Mesodermal cell (in vitro differentiated cells): ENCODE data around the gene GPT2. TPM values are rescaled to one million over a fixed set of nuclear protein-coding genes. Genes with fewer than 3 reads are reported as not detected.

Source experiments
- H3K27ac ChIP-seq: 2 replicates; pipeline ENCODE4 v1.7.0; 2013; ENCODE audit warnings: mild to moderate bottlenecking, low read depth, low read length, moderate library complexity; ENCODE audit not compliant: severe bottlenecking
- H3K36me3 ChIP-seq: 2 replicates; pipeline ENCODE4 v1.7.1; 2013; ENCODE audit warnings: mild to moderate bottlenecking, low read length, moderate library complexity; ENCODE audit not compliant: control insufficient read depth, insufficient read depth
- H3K4me1 ChIP-seq: one replicate; pipeline ENCODE4 v1.7.1; 2013; ENCODE audit warnings: mild to moderate bottlenecking, low read length; ENCODE audit not compliant: insufficient read depth, control insufficient read depth, poor library complexity, severe bottlenecking
- H3K4me3 ChIP-seq: 2 replicates; pipeline ENCODE4 v1.7.0; 2013; ENCODE audit warnings: low read length, control low read depth, mild to moderate bottlenecking; ENCODE audit not compliant: insufficient read depth, poor library complexity, severe bottlenecking; ENCODE audit errors: extremely low read depth
- H3K9me3 ChIP-seq: 2 replicates; pipeline ENCODE4 v1.7.1; 2013; ENCODE audit warnings: mild to moderate bottlenecking, low read length, moderate library complexity; ENCODE audit not compliant: control insufficient read depth
- WGBS, 2 experiments: methylation state at CpG; one replicate each; pipeline ENCODE4 v1.1.5; 2013; ENCODE audit warnings: missing lambda C conversion rate in 2 of 2; ENCODE audit not compliant: insufficient coverage in 2 of 2; 5-methylcytosine and 5-hydroxymethylcytosine counted together
- polyA plus RNA-seq, 2 experiments: library from polyadenylated mRNA; stranded (reverse); fragments of 50-300 nt; gene quantifications; one replicate each; pipeline ENCODE4 v1.2.3, GENCODE V29; 2013

GPT2 gene, protein sequence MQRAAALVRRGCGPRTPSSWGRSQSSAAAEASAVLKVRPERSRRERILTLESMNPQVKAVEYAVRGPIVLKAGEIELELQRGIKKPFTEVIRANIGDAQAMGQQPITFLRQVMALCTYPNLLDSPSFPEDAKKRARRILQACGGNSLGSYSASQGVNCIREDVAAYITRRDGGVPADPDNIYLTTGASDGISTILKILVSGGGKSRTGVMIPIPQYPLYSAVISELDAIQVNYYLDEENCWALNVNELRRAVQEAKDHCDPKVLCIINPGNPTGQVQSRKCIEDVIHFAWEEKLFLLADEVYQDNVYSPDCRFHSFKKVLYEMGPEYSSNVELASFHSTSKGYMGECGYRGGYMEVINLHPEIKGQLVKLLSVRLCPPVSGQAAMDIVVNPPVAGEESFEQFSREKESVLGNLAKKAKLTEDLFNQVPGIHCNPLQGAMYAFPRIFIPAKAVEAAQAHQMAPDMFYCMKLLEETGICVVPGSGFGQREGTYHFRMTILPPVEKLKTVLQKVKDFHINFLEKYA
- polyA plus RNA-seq (2013, experiment 1 of 2) = 20.4 TPM
- polyA plus RNA-seq (2013, experiment 2 of 2) = 19.3 TPM

DNA sequence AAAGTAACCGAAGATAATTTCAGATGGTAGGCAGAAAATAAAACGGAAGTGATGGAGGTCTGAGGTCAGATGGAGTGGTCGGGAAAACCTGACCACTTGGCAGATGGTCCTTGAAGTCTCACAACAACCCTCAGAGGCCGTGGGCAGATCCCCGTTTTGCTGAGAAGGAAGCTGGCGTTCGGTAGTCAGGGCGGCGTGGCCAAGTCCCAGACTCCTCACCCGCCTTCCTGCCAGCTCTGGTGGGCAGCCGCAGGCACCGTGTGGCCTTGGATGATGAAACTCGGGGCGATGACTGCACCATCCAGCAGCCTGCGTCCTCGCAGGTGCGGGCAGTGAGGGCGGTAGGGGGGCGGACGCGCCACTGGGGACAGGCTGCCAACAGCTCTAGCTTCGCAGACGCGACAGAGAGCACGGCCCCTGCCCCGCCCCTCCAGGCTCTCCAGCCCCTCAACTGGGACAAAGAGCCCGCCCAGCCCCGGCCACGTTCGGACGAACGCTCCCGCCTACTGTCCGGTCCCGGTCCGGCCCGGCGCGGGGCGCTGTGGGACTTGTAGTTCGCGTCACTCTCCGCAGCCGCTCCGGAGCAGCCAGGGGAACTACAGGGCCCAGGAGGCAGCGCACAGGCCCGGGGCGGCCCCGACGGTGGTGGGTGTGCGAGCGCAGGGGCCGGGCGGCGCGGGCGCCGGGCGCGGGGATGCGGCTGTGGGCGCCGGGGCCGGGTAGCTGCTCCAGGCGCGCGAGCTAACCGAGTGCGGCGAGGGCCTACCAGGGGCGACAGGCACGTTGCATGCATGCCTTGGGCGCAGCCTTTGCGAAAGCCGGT, at the start of gene GPT2:
GPT2 (plus strand) TSS at position 673 of the 823 bp plus-strand sequence. CDS start 354 bp downstream, outside the sequence.
- Histone ChIP-seq H3K9me3 (no peaks in the 10 kb centered on the region), H3K36me3 (peaks cover 24% of the 10 kb centered on the region), H3K4me1 (peaks cover 27% of the 10 kb centered on the region), H3K4me3 (peak within 1 kb of the TSS; percentile 75), H3K27ac (peak within 1 kb of the TSS; percentile 83)
- WGBS, 2 experiments = 1 to 2% methylated on average over 46 to 63 of the region's 75 CpGs

DNA sequence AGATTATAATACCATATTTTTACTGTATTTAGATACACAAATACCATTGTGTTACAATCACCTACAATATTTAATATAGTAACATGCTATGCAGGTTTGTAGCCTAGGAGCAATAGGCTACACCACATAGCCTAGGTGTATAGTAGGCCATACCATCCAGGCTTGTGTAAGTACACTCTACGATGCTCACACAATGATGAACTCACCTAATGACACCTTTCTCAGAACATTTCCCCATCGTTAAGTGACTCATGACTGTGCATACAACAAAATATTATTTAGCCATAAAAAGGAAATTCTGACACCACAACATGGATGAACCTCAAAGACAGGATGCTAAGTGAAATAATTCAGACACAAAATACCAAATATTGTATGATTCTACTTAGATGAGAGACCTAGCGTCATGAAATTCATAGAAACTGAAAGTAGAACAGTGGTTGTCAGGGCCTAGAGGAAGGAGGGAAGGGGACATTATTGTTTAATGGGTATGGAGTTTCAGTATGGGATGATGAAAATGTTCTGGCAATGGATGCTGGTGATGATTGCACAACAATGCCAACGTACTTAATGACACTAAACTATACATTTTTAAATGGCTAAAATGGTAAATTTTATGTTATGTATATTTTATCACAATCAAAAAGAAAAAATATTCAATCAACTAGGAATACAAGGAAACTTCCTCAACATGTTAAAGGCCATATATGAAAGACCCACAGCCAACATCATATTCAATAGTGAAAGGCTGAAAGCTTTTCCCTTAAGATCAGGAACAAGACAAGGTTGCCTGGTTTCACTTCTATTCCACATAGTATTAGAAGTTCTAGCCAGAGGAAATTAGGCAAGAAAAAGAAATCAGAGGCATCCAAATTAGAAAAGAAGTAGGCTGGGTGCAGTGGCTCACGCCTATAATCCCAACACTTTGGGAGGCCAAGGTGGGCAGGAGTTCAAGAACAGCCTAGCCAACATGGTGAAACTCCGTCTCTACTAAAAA, 47.3 kb upstream of the GPT2 start:
- no peaks in the 10 kb centered on the region for H3K4me1 ChIP-seq
- WGBS, 2 experiments = 95 to 97% methylated on average over 3 to 4 of the region's 6 CpGs
- H3K27ac ChIP-seq = no peak overlapping the region

DNA sequence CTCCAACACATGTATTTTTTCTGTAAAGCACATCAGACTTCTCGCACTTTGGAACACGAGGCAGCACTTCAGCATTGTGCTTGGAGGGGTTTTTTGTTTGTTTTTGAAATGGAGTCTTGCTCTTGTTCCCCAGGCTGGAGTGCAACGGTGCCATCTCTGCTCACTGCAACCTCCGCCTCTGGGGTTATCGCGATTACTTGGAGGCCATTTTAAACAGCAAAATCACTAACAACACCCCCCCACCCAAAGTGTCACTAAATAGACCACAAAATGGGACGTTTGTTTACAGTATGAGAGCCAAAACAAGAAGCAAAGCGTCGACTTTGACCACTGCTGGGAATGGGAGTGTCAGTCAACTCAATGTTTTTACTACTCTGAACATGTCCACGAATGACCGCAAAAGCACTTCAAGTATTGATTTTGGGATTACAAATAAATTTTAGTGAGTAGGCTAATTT, 44.1 kb upstream of the GPT2 start:
- Histone ChIP-seq H3K36me3 (no peaks in the 10 kb centered on the region), H3K27ac (no peak overlapping the region), H3K4me1 (no peaks in the 10 kb centered on the region), H3K4me3 (no peak overlapping the region), H3K9me3 (peaks cover 9% of the 10 kb centered on the region)
- 77 to 80% methylated on average over 3 to 4 of the region's 11 CpGs for WGBS, 2 experiments

More for the DNA sequence above, 47.3 kb upstream of the GPT2 start:
- no peak overlapping the region for H3K4me3 ChIP-seq
- H3K36me3 ChIP-seq = no peaks in the 10 kb centered on the region
- peaks cover 1% of the 10 kb centered on the region for H3K9me3 ChIP-seq

DNA sequence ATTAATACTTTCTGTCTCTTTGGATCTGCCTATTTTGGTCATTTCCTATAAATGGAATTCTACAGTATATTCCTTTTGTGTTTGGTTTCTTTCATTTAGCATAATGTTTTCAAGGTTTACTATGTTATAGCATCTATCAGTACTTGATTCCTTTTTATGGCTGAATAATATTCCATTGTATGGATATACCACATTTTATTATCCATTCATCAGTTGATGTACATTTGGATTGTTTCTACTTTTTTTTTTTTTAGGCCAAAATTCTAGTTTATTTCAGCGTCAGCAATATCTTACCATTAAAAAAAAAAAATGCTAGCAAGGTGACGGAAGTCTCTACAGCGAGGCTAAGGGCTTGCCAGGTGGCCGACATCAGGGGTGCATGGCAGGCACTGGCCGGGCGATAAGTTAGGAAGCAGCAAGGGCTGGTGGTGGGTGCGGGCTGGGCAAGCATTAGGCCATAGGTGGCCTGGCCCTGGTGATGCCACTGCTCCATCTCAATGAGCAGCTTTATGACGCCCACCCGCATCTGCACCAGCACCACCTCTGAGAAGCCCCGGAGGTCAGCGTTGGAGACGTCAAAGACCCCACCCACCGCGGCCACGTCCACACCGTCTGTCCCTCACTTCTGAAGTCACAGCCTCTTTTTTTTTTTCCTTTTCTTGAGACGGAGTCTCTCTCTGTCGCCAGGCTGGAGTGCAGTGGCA, 41.8 kb upstream of the GPT2 start:
- H3K4me1 ChIP-seq = no peaks in the 10 kb centered on the region
- no peaks in the 10 kb centered on the region for H3K36me3 ChIP-seq
- H3K4me3 ChIP-seq = no peak overlapping the region
- H3K9me3 ChIP-seq = peaks cover 9% of the 10 kb centered on the region
- 95 to 96% methylated on average over 13 to 17 of the region's 18 CpGs for WGBS, 2 experiments
- no peak overlapping the region for H3K27ac ChIP-seq

DNA sequence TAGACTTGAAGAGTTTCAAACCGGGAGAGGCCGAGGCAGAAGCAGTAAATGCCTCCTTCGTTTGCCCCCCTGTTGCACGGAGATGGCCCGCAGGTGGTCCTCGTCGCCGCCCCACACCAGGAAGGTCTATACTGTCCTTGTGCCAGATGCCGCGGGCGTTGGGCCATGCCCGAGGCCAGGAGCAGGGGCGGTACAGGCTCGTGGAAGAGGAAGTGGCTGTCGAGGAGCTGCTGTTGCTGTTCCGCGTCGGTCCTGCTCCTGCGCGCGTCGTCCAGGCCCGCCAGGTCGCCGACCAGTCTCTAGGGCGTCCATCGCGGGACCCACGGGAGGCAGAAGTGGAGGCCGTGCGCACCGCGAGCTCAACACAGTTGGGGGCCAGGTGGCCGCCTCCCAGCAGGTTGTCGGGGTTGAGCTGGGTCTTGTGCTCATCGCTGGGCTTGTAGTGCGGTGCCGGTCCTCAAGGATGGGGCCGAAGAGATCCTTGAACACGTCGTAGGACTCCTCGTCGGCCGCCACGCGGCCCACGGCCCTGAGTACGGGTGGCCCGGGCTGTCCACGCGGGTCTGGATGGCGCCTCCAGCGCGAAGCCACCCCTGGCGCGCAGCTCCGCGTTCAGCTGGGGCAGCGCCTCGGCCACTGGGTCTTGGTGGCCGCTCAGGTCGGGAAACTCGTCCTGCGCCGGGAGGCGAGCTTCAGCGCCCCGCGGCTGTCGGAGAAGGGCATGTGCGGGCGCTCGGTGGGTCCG, 40.1 kb upstream of the GPT2 start:
- H3K4me3 ChIP-seq = no peak overlapping the region
- H3K36me3 ChIP-seq = no peaks in the 10 kb centered on the region
- WGBS, 2 experiments = 95 to 96% methylated on average over 61 to 65 of the region's 74 CpGs
- H3K4me1 ChIP-seq = no peaks in the 10 kb centered on the region
- peaks cover 9% of the 10 kb centered on the region for H3K9me3 ChIP-seq
- no peak overlapping the region for H3K27ac ChIP-seq

DNA sequence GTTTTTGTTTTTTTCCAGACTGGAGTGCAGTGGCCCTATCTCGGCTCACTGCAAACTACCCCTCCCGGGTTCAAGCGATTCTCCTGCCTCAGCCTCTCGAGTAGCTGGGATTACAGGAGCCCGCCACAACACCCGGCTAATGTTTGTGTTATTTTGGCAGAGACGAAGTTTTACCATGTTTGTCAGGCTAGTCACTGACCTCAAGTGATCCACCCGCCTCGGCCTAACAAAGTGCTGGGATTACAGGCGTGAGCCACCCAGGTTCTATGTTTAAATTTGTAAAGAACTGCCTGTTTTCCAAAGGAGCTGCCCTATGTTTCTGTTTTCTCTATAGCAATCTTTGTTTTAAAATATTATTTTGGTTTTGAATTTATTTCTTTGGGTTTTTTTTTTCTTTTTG, 39.4 kb upstream of the GPT2 start:
- no peaks in the 10 kb centered on the region for H3K4me1 ChIP-seq
- WGBS, 2 experiments = 93 to 96% methylated on average over 4 to 10 of the region's 10 CpGs
- no peak overlapping the region for H3K4me3 ChIP-seq
- no peak overlapping the region for H3K27ac ChIP-seq
- peaks cover 9% of the 10 kb centered on the region for H3K9me3 ChIP-seq
- H3K36me3 ChIP-seq = no peaks in the 10 kb centered on the region

DNA sequence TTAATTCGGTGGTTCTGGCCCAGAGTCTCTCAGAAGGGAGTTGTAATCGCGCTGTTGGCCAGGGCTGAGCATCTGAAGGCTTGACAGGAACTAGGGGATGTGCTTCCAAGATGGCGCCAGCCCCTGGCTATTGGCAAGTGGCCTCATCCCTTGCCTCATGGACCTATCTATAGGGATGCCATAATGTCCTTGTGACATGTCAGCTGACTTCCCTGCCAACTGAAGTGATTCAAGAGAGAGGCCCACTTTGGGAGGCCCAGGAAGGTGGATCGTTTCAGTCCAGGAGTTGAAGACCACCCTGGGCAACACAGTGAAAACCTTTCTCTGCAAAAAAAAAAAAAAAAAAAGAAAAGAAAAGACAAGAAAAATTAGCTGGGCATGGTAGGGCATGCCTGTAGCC, 38.2 kb upstream of the GPT2 start:
- H3K9me3 ChIP-seq = peaks cover 9% of the 10 kb centered on the region
- WGBS, 2 experiments = 96 to 100% methylated on average over 3 to 4 of the region's 5 CpGs
- no peak overlapping the region for H3K4me3 ChIP-seq
- no peaks in the 10 kb centered on the region for H3K4me1 ChIP-seq
- no peak overlapping the region for H3K27ac ChIP-seq
- H3K36me3 ChIP-seq = no peaks in the 10 kb centered on the region

DNA sequence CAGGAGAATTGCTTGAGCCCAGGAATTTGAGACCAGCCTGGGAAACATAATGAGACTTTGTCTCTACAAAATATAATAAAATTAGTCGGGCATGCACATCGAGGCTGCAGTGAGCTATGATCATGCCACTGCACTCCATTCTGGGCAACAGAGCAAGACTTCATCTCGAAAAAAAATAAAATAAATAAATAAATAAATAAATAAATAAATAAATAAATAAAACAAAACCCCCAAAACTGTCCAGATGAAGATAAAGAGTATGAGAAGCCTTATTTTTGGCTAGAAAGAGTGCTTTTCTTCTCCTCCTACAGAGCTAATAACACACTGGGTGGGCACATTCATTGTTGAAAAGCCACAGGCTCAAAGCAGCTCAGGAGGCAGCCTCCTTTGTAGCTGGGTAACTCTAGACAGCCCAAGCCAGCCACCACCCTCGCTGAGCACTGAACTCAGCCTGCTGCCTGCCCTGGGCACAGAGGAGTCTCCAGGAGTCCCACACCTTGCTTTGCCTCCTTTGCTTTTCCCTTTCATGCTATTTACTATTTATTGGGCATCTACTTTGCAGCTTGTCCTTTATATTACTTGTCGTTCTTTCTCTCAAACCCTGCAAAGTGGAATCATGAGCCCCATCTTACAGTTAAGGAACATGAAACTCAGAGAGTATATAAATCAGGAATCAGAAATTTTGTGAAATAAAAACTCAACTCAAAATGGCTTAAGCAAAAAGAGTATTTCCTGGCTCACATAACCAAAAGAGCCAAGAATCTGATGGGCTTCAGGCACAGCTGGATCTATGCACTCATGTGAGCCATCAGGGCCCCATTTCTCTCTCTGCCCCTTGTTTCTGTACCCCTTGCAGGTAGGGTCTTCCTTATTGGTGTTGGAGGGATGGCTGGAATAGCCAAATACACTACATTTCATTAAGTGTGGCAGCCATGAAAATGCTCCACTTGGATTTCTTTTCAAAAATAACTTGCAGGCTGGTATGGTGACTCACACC, 35.1 kb upstream of the GPT2 start:
- WGBS, 2 experiments = 31 to 70% methylated on average over 1 to 2 of the region's 5 CpGs
- Histone ChIP-seq H3K27ac (no peak overlapping the region), H3K36me3 (no peaks in the 10 kb centered on the region), H3K4me1 (no peaks in the 10 kb centered on the region), H3K4me3 (no peak overlapping the region), H3K9me3 (no peaks in the 10 kb centered on the region)
